ENCODE results near the gene MAP4K1.
"Not testable (repeated sequence)": the region's sequence is repeated elsewhere in the genome, so short reads cannot be mapped to it uniquely, and the experiment has no call there.

Gene MAP4K1

GRCh38 chr19:38619361-38620174, 1.8 kb upstream of the MAP4K1 start:
- no peak for DNase-seq

- DNase-seq: peak; percentile 97
Measured at GRCh38 chr19:38618590-38619360, 1.0 kb upstream of the MAP4K1 start, which contains the start of gene EIF3K. EIF3K (plus strand) TSS chr19:38619188; CDS start chr19:38619269, 81 bp downstream.

DNA sequence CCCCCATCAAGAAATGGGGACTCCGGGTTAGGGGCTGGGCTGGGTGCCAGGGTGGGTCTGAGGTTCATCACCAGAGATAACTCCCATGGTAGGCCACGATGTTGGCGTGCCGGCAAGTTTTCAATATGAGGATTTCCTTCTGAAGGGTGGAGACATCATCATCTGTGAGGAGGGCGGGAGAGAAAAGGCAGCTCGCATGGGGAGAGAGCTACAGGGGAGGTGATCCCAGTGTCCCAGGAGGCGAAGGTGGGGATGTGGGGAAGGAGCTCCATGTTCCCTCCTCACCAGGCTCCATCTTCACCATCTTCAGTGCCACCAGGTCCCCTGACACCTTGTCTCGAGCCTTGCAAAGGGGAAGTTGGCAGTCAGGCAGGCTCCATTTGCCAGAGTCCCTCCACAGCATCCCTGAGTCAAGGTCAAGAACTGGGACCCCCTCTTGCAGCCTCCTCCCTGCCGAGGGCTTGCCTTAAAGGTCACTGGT, 430 bp downstream of the MAP4K1 start:
- no peak for DNase-seq

DNA sequence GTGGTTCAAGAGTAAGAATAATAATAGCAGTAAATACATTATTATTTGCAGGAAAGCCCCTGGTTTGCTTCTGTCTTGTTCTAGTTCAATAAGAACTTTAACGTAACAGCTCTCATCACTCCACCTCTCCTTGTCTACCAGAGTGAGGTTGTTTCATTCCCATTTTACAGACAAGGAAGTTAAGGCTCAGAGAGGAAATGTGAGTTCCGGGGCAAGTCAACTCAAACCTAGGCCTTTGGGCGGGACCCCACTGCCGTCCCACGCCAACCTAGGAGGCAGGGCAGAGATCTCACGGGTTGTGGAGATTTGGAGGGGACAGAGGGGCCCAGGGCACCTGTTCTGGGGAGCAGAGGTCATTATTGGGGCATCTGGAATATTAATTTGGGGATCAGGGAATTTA, 1.5 kb downstream of the MAP4K1 start:
- DNase-seq: no peak

DNA sequence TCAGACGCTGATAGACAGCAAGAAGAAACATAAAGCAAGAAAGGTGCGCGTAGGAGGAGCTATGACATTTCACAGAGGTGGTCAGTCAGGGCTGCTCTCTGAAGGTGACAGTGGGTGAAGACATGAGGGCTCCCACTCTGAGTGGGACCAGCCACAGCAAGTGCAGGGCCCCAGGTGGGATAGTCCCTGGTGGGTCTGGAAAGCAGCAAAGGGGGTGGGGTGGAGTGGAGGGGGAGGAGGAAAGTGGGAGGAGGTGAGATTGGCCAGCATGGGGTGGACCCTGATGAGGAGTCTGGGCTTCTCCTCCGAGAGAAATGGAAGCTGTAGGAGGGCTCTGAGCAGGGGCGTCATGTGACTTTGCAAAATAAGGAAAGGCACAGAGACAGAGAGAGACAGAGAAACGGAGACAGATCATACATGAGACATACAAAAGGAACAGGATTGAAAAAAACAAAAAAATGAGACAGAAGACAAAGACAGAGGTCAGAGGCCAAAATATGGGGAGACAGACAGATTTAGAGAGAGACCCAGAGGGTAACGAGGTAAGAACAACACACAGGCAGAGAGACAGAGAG, 2.7 kb downstream of the MAP4K1 start:
- DNase-seq: no peak

DNA sequence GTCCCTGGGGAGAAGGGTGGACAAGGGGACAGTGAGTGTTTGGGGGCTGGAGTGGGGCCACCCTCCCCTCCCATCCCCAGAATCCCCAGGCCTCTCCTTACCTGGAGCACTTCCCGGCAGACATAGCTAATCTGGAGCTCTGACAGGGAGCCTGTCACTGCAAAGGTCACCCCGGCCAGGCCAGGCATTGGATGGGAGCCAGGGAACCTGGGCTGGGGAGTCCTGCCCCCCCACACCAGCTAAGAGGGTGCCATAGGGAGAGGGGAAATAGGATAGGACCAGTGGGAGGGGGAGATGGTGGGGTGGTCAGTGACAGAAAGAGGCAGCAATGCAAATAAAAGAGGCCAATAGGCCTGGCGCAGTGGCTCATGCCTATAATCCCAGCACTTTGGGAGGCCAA, 3.5 kb downstream of the MAP4K1 start:
- no peak for DNase-seq

GRCh38 chr19:38606131-38606530, 11.6 kb downstream of the MAP4K1 start:
- no peak for DNase-seq

- DNase-seq: not testable (repeated sequence)
Measured at GRCh38 chr19:38602856-38603255, 14.9 kb downstream of the MAP4K1 start.

DNA sequence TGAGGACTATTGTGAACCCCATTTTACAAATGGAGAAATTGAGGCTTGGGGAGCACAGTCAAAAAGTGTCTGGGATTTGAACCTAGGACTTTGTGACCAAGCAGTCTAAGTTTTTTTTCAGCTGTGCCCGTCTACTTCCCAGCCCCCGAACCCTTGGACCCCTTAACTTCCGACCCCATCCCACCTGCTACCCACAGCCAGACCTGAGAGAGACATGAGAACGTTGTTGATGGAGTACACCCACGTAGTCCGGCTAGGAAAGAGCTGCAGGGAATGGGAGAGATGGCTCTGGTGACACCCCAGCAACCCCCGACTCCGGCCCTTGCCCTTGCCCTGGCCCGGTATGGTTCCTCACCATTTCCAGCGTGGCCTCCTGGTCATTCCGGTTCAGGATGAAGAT, 18.0 kb downstream of the MAP4K1 start:
- no peak for DNase-seq

DNA sequence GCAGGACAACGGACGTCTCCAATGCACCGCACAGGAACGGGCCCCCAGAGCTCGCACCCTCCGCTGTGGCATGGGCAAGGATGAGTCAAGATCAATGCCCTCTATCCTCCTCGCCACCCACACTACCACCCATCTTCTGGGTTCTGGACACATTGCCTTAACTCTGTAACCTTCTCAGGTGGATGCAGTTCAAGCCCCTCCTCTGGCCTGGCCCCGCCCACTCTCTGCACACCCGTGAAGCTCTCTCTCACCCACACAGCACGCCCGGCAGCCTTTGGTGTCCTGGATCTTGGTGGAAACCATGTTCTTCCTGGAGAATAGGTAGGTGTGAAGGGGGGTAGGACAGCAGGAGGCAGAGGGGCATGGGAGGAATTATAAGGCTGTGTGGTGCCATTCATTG, 20.7 kb downstream of the MAP4K1 start:
- DNase-seq: no peak

DNA sequence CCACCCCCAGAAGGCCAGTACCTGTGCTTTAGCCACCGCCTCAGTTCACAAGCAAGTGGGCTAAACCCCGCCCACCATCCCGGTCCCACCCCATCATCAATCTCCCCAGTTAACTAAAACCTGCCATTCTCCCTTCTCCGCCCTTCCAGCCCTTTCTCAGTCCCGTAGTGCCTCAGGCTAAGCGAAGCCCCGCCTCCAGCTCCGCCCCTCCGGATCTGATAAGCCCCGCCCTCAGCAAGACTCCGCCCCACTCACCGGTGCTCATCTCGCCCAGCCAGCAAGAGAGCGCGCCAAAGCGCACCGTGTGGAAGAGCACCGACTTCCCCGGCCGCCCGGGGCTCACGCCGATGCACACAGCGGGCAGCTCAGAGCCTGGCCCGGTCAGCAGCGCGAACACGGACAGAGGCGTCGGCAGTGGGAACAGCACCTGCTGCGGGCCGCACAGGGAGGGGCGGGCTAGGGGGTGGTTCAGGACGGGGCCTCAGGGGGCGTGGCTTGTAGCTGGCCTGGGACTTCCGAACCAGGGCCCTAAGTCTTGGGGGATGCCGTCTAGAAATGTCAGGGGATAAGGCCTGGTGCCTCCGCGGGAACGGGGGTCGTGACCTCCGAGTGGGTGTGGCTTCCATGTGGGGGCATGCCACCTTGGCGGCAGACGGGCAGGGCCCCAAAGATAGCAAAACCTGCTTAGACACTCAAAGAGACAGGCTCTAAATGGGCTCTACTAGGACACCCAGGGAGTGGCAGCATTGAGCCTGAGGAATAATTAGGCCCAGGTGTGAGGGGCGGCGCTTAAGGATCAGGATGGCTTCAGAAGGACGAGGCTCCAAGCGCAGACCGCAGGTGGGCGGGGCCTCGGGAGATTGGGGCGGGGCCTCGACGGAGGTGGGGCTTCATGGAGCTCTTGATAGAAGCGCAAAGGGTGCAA, 21.4 kb downstream of the MAP4K1 start:
- no peak for DNase-seq

GRCh38 chr19:38592940-38593339, 24.8 kb downstream of the MAP4K1 start:
- DNase-seq: no peak

- no peak for DNase-seq
Measured at GRCh38 chr19:38588041-38588440, 29.7 kb downstream of the MAP4K1 start.

DNA sequence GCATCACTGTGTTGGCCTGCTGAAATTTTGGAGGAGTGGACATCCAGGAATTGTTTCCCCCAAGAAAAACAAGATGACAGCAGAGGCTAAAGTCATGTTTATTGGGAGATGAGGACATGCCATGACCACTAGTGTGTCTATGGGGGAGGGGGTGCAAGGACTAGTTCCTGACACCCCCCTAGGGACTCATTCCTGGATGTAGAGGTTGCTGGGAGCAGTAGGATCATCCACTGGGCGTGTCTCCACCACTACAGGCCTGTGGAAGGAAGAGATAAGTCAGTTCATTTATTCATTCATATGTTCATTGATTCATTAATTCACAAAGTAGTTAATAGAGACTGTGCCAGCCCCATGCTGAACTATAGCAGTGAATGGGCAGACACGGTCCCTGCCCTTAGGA, 30.2 kb downstream of the MAP4K1 start:
- DNase-seq: no peak

GRCh38 chr19:38583985-38584305, 33.8 kb downstream of the MAP4K1 start:
- no peak for DNase-seq

DNA sequence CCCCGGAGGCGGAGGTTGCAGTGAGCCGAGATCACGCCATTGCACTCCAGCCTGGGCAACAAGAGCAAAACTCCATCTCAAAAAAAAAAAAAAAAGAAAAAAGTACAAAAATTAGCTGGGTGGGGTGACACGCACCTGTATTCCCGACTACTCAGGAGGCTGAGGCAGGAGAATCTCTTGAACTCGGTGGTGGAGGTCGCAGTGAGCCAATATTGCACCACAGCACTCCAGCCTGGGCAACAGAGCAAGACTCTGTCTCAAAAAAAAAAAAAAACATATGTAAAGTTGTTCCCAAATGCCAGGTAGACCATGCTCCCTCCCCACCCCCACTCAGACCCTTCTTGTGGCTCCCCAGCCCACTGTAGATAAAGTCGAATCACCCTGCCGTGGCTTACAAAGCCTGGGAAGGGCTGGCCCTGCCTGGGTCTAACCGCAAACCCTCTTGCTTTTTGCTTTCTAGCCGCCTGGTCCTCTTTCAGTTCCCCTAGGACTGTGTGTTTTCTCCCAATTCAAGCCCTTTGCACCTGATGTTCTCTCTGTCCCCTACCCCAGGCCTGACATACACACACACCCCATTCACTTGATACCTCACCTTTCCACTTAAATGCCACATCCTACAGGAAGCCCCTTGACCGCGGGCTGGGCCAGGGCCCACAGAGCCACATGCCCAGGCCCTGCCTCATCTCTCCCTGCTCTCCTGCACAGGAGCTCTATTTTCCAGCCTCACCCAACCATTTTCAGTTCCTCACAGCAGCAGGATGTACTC, 34.4 kb downstream of the MAP4K1 start:
- DNase-seq: no peak

GRCh38 chr19:38580080-38580479, 37.7 kb downstream of the MAP4K1 start:
- no peak for DNase-seq

DNA sequence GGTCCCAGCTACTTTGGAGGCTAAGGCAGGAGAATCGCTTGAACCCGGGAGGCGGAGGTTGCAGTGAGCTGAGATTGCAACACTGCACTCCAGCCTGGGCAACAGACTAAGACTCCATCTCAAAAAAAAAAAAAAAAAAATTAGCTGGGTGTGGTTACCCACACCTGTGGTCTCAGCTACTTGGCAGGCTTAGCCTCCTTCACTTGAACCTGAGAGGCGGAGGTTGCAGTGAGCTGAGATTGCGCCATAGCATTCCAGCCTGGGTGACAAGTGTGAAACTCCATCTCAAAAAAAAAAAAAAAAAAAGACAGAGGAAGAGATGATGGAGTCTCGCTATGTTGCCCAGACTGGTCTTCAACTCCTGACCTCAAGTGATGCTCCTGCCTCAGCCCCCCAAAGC, 38.4 kb downstream of the MAP4K1 start:
- DNase-seq: peak; percentile 18

DNA sequence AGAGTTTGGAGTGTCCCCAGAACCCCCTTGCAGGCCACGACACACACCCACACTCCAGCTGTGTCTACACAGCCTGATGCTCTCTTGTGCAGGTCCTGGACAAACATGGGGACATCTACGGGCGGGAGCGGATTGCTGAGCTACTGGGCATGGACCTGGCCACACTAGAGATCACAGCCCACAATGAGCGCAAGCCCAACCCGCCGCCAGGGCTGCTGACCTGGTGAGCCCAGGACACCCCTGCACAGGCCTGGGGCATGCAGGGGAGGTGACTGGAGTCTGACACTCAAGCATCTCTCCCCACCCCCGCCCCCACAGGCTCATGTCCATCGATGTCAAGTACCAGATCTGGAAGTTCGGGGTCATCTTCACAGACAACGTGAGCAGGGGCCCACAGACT, 39.9 kb downstream of the MAP4K1 start:
- no peak for DNase-seq

DNA sequence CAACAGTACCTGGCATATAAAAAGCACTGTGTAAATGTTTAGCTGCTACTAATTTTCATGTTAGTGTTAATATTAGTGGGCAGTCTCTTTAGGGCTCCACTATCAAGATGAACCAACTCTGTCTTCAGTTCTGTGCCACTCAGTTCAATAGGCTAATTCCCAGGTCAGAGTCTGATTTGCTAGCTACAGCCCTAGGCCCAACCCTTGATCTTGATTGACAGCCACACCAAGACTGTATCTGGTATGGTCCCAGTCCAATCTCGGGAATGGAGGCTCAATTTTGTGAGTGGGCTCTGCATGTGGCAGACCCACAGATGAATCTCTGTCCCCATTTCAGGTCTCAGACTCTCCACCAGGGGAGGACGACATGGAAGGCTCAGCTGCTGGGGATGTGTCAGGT, 46.1 kb downstream of the MAP4K1 start:
- no peak for DNase-seq

DNA sequence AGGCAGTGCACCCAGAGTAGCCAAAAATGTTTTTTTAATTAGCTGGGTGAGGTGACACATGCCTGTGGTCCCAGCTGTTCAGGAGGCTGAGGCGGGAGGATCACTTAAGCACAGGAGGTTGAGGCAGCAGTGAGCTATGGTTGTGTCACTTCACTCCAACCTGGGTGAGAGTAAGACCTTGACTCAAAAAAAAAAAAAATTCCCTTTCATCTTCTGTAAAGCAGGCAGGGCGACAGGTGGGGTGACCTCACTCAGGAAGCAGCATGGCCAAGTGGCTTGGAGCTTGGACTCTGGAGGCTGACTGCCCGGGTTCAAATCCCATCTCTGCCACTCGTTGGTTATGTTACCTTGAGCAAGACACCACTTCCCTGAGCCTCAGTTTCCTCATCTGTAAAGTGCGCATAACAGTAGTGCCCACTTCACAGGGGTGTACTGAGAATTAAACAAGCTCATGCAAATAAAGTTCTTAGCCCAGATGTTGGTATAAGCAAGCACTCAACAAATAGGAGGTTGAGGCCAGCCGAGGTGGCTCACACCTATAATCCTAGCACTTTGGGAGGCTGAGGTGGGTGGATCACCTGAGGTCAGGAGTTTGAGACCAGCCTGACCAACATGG, 48.3 kb downstream of the MAP4K1 start:
- no peak for DNase-seq

DNA sequence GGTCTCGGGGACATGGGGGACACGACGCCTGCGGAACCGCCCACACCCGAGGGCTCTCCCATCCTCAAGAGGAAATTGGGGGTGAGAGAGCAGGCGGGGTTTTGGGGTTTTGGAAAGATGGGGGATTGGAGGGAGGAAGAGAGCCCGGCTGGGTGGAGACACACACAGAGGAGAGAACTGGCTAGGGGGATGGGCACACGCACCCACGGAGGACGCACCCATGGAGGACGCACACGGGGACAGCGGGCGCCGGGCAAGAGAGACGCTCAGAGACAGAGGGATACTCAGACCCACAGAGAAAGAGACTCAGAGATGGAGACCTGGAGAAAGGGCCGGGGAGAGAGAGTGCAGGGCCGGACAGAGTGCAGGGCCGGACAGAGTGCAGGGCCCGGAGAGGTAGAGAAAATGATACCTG, 52.1 kb downstream of the MAP4K1 start:
- no peak for DNase-seq

Data from DMS79 treated with DMSO at 0.1 percent for 48 hours (cell line).